Head of caudate nucleus (tissue), 42 donors: Measurements from ENCODE around the gene CAMSAP1.
A peak's percentile ranks its signal among the peaks of the same experiment; 100 is the strongest.

Experiments used
- DNase-seq, 42 donors: peaks; one replicate each; pipeline versions ENCODE4 v3.0.0 to v3.0.0-alpha.2; 2020 to 2021; ENCODE audit warnings: mixed read lengths in 7 of 42
- intact Hi-C: fragments of 100-400 bp; cut with DNase I; formaldehyde crosslinking; loops from one replicate; pipeline ENCODE4 v1.15.0; 2022

The CAMSAP1 gene

DNA sequence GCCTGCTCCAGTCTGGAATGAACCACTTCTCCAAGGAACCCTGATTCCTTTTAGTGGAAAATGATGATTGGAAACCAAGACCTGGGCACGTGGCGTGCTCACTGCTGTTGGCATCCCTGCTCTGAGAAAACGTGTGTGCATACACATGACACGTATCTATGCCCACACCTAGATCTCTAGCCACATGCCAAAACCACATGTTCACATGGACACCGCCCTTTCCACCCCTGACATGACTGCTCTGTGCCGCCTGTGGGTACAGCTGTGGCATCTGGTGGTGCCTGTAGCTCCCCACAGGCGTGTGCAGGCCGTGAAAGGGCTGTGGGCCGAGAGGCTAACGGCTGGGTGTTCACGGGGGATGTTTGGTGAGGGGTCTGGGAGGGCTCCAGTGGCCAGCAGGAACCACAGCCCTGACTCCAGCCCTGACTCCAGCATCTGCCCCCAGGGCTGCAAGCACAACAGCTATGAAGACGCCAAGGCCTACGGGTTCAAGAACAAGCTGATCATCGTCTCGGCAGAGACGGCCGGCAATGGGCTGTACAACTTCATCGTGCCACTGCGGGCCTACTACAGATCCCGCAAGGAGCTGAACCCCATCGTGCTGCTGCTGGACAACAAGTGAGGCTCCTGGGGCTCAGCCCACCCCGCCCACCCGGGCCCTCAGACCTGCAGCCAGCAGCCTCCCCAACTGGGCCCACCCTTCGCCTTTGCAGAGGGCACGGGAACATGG is 130.3 kb downstream of the CAMSAP1 start:
- DNase-seq: no peak
- intact Hi-C loops: no loop called here

DNA sequence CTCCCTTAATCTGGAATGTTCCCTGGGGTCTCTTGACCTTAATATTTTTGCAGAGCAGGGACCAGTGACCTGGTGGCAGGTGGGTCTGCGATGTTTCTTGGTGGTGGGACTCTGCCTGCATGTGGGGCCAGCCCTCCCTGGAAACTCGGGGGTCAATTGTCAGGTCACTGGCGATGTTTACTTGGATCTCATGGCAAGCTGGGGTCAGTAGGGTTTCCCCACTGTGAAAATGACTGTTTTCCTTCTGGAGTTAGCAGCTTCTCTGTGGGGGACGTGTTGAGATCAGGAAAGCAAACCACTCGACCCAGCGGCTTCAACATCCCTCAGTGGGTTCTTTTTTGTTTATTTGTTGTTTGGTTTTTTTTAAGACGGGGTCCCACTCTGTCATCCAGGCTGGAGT is 131.4 kb downstream of the CAMSAP1 start:
- no peak for DNase-seq
- intact Hi-C loops: no loop called here

DNA sequence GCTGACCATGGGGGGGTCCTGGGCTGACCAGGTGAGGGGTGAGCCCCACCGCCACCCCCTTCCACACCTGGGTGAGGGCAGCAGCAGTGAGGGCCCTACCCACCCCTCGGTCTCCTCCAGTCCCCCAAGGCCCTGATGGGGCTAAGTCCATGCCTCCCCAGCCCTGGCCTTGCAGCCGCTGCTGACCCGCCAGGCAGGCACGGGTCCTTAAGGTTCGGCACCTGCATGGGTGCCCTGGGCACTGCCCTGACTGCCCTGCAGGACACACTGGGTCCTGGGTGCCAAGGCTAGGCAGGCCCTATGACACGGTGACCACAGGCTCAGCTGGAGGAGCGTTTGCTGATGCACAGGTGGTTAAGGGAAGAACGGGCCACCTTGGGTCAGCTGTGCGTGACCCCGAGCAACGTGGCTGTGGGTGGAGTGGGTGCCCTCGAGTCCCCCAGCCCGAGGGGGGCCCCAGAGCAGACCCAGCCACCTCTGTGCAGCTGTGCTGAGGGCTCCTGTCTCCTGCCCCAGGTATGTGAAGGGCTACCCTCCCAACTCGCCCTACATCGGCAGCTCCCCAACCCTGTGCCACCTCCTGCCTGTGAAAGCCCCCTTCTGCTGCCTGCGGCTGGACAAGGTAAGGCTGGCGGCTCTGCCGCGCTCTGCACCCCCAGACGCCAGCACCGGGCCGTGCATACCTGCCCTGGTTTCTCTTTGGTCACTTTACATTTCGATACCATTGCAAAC is 132.4 kb downstream of the CAMSAP1 start:
- intact Hi-C loops: no loop called here
- no peak for DNase-seq

GRCh38 chr9:135774239-135774747 is 133.1 kb downstream of the CAMSAP1 start:
- DNase-seq: no peak
- intact Hi-C loops: no loop called here

- intact Hi-C loops: no loop called here
- no peak for DNase-seq
Measured at GRCh38 chr9:135773530-135774238, 133.7 kb downstream of the CAMSAP1 start.

DNA sequence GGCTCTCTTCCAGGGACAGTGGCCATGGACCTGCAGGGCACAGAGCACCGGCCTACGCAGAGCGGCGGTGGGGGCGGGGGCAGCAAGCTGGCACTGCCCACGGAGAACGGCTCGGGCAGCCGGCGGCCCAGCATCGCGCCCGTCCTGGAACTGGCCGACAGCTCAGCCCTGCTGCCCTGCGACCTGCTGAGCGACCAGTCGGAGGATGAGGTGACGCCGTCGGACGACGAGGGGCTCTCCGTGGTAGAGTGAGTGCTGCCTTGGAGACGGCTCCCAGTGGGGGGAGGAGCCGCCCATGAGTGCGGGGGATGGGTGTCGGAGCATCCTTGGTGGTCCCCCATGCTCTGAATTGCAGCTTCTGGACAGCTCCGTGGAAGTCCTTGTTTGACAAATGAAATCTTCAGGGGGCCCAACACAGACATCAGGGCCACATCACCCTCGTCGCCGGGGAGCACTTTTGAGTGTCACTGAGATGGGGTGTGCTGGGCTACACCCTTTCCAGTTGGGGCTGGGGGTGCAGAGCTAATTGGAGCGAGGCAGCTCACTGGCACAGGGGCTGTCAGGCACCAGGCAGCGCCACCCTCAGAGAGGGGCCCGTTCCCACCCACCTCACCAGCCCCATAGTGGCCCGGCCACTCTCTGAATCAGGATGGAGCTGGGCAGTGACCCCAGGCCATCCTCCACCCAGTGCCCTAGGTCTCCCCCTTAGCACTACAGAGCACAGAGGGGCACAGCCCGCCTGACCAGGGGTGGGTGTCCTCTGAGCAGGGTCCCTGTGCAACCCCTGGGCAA is 134.4 kb downstream of the CAMSAP1 start:
- no peak for DNase-seq
- intact Hi-C loops: no loop called here

DNA sequence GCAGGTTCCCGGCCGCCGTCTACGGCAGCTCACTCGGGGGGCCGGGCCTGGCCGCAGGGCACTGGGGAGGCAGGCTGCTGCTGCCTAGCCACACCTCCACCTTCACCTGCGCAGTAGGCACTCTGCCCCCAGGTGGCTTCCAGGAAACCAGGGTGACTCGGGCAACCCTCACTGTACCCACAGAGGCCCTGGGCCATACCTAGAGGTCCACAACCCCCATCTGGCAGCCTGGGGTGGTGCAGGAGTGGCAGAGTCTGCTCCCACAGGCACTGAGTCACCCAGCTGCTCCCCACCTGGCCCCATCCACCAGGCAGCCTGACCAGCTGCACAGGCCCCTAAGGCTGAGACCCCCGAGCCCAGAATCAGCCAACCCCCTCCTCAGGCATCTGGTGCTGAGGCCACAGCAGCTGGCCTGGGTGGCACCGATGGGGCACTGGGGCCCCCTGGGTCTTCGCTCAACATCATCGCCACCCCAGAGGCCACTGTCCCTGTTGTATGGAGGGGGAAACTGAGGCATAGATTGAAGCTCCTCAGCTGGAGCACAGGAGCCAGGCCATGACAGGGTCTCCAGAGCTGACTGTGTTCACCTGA is 135.2 kb downstream of the CAMSAP1 start:
- intact Hi-C loops: no loop called here
- no peak for DNase-seq

- intact Hi-C loops: no loop called here
- DNase-seq: no peak
Measured at GRCh38 chr9:135771401-135772051, 135.8 kb downstream of the CAMSAP1 start.

DNA sequence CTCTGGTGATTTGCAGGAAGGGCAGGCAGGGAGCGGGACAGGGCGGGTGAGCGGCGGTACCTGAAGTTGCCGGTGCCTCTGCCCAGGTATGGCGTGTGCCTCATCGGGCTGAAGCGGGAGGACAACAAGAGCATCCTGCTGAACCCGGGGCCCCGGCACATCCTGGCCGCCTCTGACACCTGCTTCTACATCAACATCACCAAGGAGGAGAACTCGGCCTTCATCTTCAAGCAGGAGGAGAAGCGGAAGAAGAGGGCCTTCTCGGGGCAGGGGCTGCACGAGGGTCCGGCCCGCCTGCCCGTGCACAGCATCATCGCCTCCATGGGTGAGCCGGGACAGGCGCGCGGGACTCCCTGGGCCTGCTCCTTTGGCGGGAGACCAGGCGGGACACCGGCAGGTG is 136.6 kb downstream of the CAMSAP1 start:
- intact Hi-C loops: no loop called here
- DNase-seq: no peak

DNA sequence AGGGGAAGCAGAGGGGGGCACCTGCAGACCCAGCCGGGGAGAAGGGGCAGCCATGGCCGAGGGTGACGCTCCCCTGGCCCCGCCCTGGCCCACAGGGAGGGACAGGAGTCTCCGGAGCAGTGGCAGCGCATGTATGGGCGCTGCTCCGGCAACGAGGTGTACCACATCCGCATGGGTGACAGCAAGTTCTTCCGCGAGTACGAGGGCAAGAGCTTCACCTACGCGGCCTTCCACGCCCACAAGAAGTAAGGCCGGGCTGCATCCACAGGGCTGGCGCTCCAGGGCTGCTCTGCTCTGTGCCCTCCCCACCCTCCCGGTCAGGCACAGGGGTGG is 137.2 kb downstream of the CAMSAP1 start:
- no peak for DNase-seq
- intact Hi-C loops: no loop called here

- intact Hi-C loops: no loop called here
Measured at GRCh38 chr9:135769489-135770202, 137.7 kb downstream of the CAMSAP1 start.

GRCh38 chr9:135768516-135769218 is 138.7 kb downstream of the CAMSAP1 start:
- peak in 1 of 42 donors; percentile 44 for DNase-seq
- intact Hi-C loops: no loop called here

More at GRCh38 chr9:135769489-135770202, 137.7 kb downstream of the CAMSAP1 start:
- no peak for DNase-seq

DNA sequence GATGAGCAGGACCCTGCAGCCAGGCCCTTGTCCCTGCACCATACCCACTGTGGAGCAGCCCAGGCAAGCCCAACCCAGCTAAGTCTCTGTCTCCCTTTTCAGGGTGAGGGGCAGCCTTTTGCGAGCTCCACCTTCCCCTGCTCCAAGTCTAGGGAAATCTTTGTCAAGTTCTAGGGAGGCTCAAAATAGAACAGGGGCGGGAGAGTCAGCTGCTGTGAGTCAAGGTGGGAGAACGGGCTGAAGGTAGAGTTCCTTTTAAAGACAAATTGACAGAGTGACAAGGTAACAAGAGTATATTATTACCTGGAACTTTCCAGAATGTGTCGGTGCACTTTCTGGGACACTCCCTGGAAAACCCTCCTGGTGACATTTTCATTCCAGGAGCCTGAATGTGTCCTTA is 140.6 kb downstream of the CAMSAP1 start:
- intact Hi-C loops: no loop called here
- peak in 40 of 42 donors; percentile 22 to 89 (median 60) for DNase-seq

DNA sequence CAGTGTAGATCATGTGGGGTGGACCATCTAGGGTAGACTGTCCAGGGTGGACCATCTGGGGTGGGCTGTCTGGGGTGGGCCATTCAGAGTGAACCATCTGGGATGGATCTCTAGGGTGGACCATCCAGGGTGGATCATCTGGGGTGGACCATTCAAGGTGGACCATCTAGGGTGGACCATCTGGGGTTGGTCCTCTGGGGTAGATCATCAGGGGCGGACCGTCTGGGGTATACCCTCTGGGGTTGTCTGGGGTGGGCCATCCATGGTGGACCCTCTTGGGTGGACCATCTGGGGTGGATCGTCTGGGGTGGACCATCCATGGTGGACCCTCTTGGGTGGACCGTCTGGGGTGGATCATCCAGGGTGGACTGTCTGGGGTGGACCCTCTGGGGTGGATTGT is 141.1 kb downstream of the CAMSAP1 start:
- DNase-seq: no peak
- intact Hi-C loops: no loop called here

- no peak for DNase-seq
- intact Hi-C loops: no loop called here
Measured at GRCh38 chr9:135765416-135765815, 141.9 kb downstream of the CAMSAP1 start.

DNA sequence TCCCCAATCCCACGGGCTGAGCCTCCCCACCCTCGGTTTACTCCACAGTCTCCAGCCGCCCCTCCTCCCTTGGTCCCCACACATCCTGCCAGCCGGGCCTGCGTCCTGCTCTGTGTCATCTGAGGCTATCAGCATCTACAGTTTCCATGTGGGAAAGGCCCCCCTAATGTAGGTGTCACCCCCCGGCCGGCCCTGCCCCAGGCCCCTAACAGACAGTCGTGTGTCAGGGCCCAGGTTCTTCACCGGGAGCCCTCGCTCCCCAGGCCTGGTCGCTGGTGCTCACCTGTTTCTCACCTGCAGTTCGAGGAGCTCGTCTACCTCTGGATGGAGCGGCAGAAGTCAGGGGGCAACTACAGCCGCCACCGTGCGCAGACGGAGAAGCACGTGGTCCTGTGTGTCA is 142.6 kb downstream of the CAMSAP1 start:
- intact Hi-C loops: no loop called here
- no peak for DNase-seq
